ENCODE measurements around the gene CKAP5. TPM values are rescaled to one million over a fixed set of nuclear protein-coding genes. Genes with fewer than 3 reads are reported as not detected.

The CKAP5 gene
- total RNA-seq, 1 donor from 2014 or later, result 125 TPM

- DNase-seq (ENCODE audit: low spot score in 2 of 2, unreplicated experiment in 2 of 2), result no peak
- no peaks in the 10 kb centered on the region for H3K4me1 Mint-ChIP-seq
- no peak overlapping the region for H3K4me3 Mint-ChIP-seq
- no peaks in the 10 kb centered on the region for H3K9me3 Mint-ChIP-seq
- H3K36me3 Mint-ChIP-seq, result peaks cover 20% of the 10 kb centered on the region
- no peaks in the 10 kb centered on the region for H3K27me3 Mint-ChIP-seq (ENCODE audit: low read depth)
- TF ChIP-seq CTCF (IDR thresholded peaks at IDR 0.05; ENCODE audit: unreplicated experiment), result no peak
- H3K27ac Mint-ChIP-seq, result no peak overlapping the region
Observed at GRCh38 chr11:46855863-46856262, 9.8 kb upstream of the CKAP5 start.

DNA sequence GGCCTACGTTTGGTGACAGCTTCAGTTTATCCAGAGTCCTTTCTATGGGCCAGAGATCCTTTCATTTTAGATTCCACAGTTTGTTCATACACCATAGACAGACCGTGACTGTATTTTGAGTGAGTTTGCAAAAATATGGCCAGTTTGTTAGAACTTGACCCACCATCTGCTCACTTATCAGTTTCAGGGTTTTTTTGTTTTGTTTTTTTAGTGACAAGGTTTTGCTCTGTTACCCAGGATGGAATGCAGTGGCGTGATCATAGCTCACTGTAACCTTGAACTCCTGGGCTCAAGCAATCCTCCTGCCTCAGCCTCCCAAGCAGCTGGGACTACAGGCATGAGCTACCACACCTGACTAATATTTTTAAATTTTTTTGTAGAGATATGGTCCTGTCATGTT, 9.1 kb upstream of the CKAP5 start:
- H3K4me1 Mint-ChIP-seq, result no peaks in the 10 kb centered on the region
- no peak for DNase-seq (ENCODE audit: low spot score in 2 of 2, unreplicated experiment in 2 of 2)
- H3K27me3 Mint-ChIP-seq (ENCODE audit: low read depth), result no peaks in the 10 kb centered on the region

GRCh38 chr11:46850829-46851380, 4.8 kb upstream of the CKAP5 start:
- no peak for TF ChIP-seq CTCF (IDR thresholded peaks at IDR 0.05; ENCODE audit: unreplicated experiment)
- Mint-ChIP-seq H3K27ac (no peak overlapping the region), H3K27me3 (ENCODE audit: low read depth) (no peaks in the 10 kb centered on the region), H3K9me3 (no peaks in the 10 kb centered on the region), H3K4me1 (peaks cover 4% of the 10 kb centered on the region), H3K4me3 (no peak overlapping the region), H3K36me3 (no peaks in the 10 kb centered on the region)
- DNase-seq (ENCODE audit: low spot score in 2 of 2, unreplicated experiment in 2 of 2), result no peak

More for the DNA sequence above, 9.1 kb upstream of the CKAP5 start:
- no peak for TF ChIP-seq CTCF (IDR thresholded peaks at IDR 0.05; ENCODE audit: unreplicated experiment)
- H3K36me3 Mint-ChIP-seq, result peaks cover 14% of the 10 kb centered on the region
- no peak overlapping the region for H3K27ac Mint-ChIP-seq
- H3K9me3 Mint-ChIP-seq, result no peaks in the 10 kb centered on the region
- H3K4me3 Mint-ChIP-seq, result no peak overlapping the region

GRCh38 chr11:46849631-46850030, 3.6 kb upstream of the CKAP5 start:
- Mint-ChIP-seq H3K36me3 (no peaks in the 10 kb centered on the region), H3K27ac (no peak overlapping the region), H3K9me3 (no peaks in the 10 kb centered on the region), H3K27me3 (ENCODE audit: low read depth) (no peaks in the 10 kb centered on the region), H3K4me3 (no peak overlapping the region), H3K4me1 (peaks cover 12% of the 10 kb centered on the region)
- no peak for TF ChIP-seq CTCF (IDR thresholded peaks at IDR 0.05; ENCODE audit: unreplicated experiment)
- DNase-seq (ENCODE audit: low spot score in 2 of 2, unreplicated experiment in 2 of 2), result no peak

DNA sequence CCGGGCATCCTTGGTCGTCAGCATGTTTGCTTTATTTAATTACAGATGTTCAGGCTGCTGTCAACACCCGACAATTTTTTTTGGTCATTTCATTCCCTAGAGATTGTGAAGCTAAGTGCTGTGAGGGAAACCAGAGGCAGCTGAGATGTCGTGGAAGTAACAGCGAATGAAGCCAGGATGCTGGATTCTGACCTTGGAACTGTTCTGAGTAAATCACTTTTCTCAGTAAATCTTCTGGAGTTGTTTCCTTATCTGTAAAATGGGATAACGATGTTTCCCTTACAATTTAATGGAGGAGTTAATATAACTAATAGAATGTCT, 390 bp upstream of the CKAP5 start:
- peaks cover 23% of the 10 kb centered on the region for H3K4me1 Mint-ChIP-seq

More for the DNA sequence above, 390 bp upstream of the CKAP5 start:
- TF ChIP-seq CTCF (IDR thresholded peaks at IDR 0.05; ENCODE audit: unreplicated experiment), result no peak
- H3K9me3 Mint-ChIP-seq, result no peaks in the 10 kb centered on the region
- DNase-seq (ENCODE audit: low spot score in 2 of 2, unreplicated experiment in 2 of 2), result no peak
- H3K36me3 Mint-ChIP-seq, result no peaks in the 10 kb centered on the region
- H3K4me3 Mint-ChIP-seq, result peak overlapping the region; percentile 98
- H3K27ac Mint-ChIP-seq, result peak overlapping the region; percentile 97
- H3K27me3 Mint-ChIP-seq (ENCODE audit: low read depth), result no peaks in the 10 kb centered on the region

All from mesothelial cell of epicardium (in vitro differentiated cells).